ENCODE results near the gene DOCK4.

- no peak for TF ChIP-seq CTCF (IDR thresholded peaks at IDR 0.05)
- no peak for TF ChIP-seq POLR2AphosphoS5 (IDR thresholded peaks at IDR 0.05)
- TF ChIP-seq POLR2A (IDR thresholded peaks at IDR 0.05) = no peak
These were observed 156.5 kb downstream of the DOCK4 start for GRCh38 chr7:112049555-112050249.
